ENCODE measurements around the gene TRMT61A.
A peak's percentile ranks its signal among the peaks of the same experiment; 100 is the strongest.
"Not testable (repeated sequence)": the region's sequence is repeated elsewhere in the genome, so short reads cannot be mapped to it uniquely, and the experiment has no call there.

Gene TRMT61A

GRCh38 chr14:103509864-103510723 is 18.9 kb upstream of the TRMT61A start:
- DNase-seq: no peak

GRCh38 chr14:103510724-103511693 is 18.0 kb upstream of the TRMT61A start:
- DNase-seq: no peak

- not testable (repeated sequence) for DNase-seq
Observed at GRCh38 chr14:103512180-103512579, 16.8 kb upstream of the TRMT61A start.

GRCh38 chr14:103512701-103513611 is 16.0 kb upstream of the TRMT61A start:
- DNase-seq: peak; percentile 55

GRCh38 chr14:103514596-103515421 is 14.2 kb upstream of the TRMT61A start:
- no peak for DNase-seq

GRCh38 chr14:103516426-103517173 is 12.4 kb upstream of the TRMT61A start:
- DNase-seq: no peak

GRCh38 chr14:103517174-103517566 is 11.8 kb upstream of the TRMT61A start:
- no peak for DNase-seq

- no peak for DNase-seq
Observed at GRCh38 chr14:103517721-103518421, 11.1 kb upstream of the TRMT61A start.

GRCh38 chr14:103518422-103519042 is 10.5 kb upstream of the TRMT61A start:
- no peak for DNase-seq

GRCh38 chr14:103519043-103519836 is 9.8 kb upstream of the TRMT61A start:
- DNase-seq: no peak

GRCh38 chr14:103519837-103520212 is 9.2 kb upstream of the TRMT61A start:
- DNase-seq: no peak

- no peak for DNase-seq
Observed at GRCh38 chr14:103520269-103520656, 8.7 kb upstream of the TRMT61A start.

GRCh38 chr14:103520657-103521437 is 8.1 kb upstream of the TRMT61A start:
- DNase-seq: no peak

- DNase-seq: no peak
Observed at GRCh38 chr14:103521438-103521950, 7.5 kb upstream of the TRMT61A start.

- DNase-seq: no peak
Observed at GRCh38 chr14:103521951-103522563, 6.9 kb upstream of the TRMT61A start.

- peak; percentile 58 for DNase-seq
Observed at GRCh38 chr14:103522649-103523574, 6.1 kb upstream of the TRMT61A start, which contains the start of gene CKB. Gene CKB, minus strand, starts transcription at chr14:103522830. Its CDS starts 337 bp downstream, at chr14:103522493.
